ENCODE data around the gene FBN2.

FBN2 gene

GRCh38 chr5:128276537-128277216, 261.4 kb downstream of the FBN2 start:
- no peak overlapping the region for H3K4me3 ChIP-seq (ENCODE audit: low read depth, low read length)
- TF ChIP-seq CTCF (IDR thresholded peaks at IDR 0.05; ENCODE audit: control insufficient read depth, extremely low read depth, insufficient read depth): no peak
- DNase-seq (ENCODE audit: low read depth): no peak

GRCh38 chr5:128274441-128274840, 263.6 kb downstream of the FBN2 start:
- H3K4me3 ChIP-seq (ENCODE audit: low read depth, low read length): no peak overlapping the region
- TF ChIP-seq CTCF (IDR thresholded peaks at IDR 0.05; ENCODE audit: control insufficient read depth, extremely low read depth, insufficient read depth): no peak
- no peak for DNase-seq (ENCODE audit: low read depth)

- DNase-seq (ENCODE audit: low read depth): no peak
- TF ChIP-seq CTCF (IDR thresholded peaks at IDR 0.05; ENCODE audit: control insufficient read depth, extremely low read depth, insufficient read depth): no peak
- no peak overlapping the region for H3K4me3 ChIP-seq (ENCODE audit: low read depth, low read length)
These were observed 264.3 kb downstream of the FBN2 start for GRCh38 chr5:128273736-128274135.

GRCh38 chr5:128271859-128272464, 266.1 kb downstream of the FBN2 start:
- TF ChIP-seq CTCF (IDR thresholded peaks at IDR 0.05; ENCODE audit: control insufficient read depth, extremely low read depth, insufficient read depth): no peak
- H3K4me3 ChIP-seq (ENCODE audit: low read depth, low read length): no peak overlapping the region
- DNase-seq (ENCODE audit: low read depth): no peak

- DNase-seq (ENCODE audit: low read depth): no peak
- TF ChIP-seq CTCF (IDR thresholded peaks at IDR 0.05; ENCODE audit: control insufficient read depth, extremely low read depth, insufficient read depth): no peak
- no peak overlapping the region for H3K4me3 ChIP-seq (ENCODE audit: low read depth, low read length)
These were observed 267.0 kb downstream of the FBN2 start for GRCh38 chr5:128271071-128271470.

GRCh38 chr5:128264564-128265360, 273.3 kb downstream of the FBN2 start:
- no peak for TF ChIP-seq CTCF (IDR thresholded peaks at IDR 0.05; ENCODE audit: control insufficient read depth, extremely low read depth, insufficient read depth)
- H3K4me3 ChIP-seq (ENCODE audit: low read depth, low read length): no peak overlapping the region
- DNase-seq (ENCODE audit: low read depth): no peak
